Measurements from ENCODE around the gene ERMAP. TPM values are rescaled to one million over a fixed set of nuclear protein-coding genes. Genes with fewer than 3 reads are reported as not detected.

Gene ERMAP
- total and polyA plus RNA-seq, 9 of the 15 experiments (the other 6 are each of a cell fraction or from before 2014, with no cell fraction given) = 8.0 to 31.4 (median 22.5) TPM

- TF ChIP-seq UBTF (IDR thresholded peaks at IDR 0.05; ENCODE audit: borderline replicate concordance in 1 of 2, low read depth in 2 of 2, low read length in 2 of 2) (no peak), SRSF9 (IDR thresholded peaks at IDR 0.05; ENCODE audit: borderline replicate concordance, low read depth, low read length) (no peak), ZNF212 (CRISPR knock-in tag; IDR thresholded peaks at IDR 0.05) (no peak), HDAC3 (IDR thresholded peaks at IDR 0.05; ENCODE audit: borderline replicate concordance, partially characterized antibody) (no peak), SRSF7 (optimal IDR thresholded peaks at IDR 0.05; ENCODE audit: low read depth, low read length) (no peak)
Observed at GRCh38 chr1:42873670-42874069, 56.7 kb downstream of the ERMAP start (continued).

- BruUV-seq (replicated peaks) = no TSS peak
Observed at GRCh38 chr1:42876009-42876408, 59.1 kb downstream of the ERMAP start.

More at GRCh38 chr1:42876009-42876408, 59.1 kb downstream of the ERMAP start:
- no peak overlapping the region for H3K9ac ChIP-seq (ENCODE audit: insufficient read depth in 1 of 2, low read depth in 2 of 2, low read length in 2 of 2)
- peaks cover 0 to 15% of the 10 kb centered on the region in 2 experiments; a peak in 2 of 5 replicates for H3K27me3 ChIP-seq (ENCODE audit: control insufficient read depth in 2 of 2, insufficient read depth in 2 of 2, low read length in 2 of 2)
- no peak overlapping the region for H2AFZ ChIP-seq (ENCODE audit: low read depth, low read length)
- no peaks in the 10 kb centered on the region for H3K9me1 ChIP-seq (ENCODE audit: control insufficient read depth, insufficient read depth, low read length)
- H4K20me1 ChIP-seq (replicated peaks; ENCODE audit: control insufficient read depth, insufficient read depth, low read length) = no peaks in the 10 kb centered on the region
- no peak for TF ChIP-seq ZFX (CRISPR knock-in tag; IDR thresholded peaks at IDR 0.05)
- no peak for TF ChIP-seq HOMEZ (CRISPR knock-in tag; IDR thresholded peaks at IDR 0.05)
- TF ChIP-seq GABPB2 (CRISPR knock-in tag; conservative IDR thresholded peaks at IDR 0.05) = no peak
- TF ChIP-seq GATA2 (CRISPR knock-in tag; IDR thresholded peaks at IDR 0.05) = no peak
- no peak for TF ChIP-seq ZNF146 (CRISPR knock-in tag; IDR thresholded peaks at IDR 0.05; ENCODE audit: unreplicated experiment)
- no peak for TF ChIP-seq RUNX1 (IDR thresholded peaks at IDR 0.05; ENCODE audit: low read depth)
- no peak for TF ChIP-seq CAMTA2 (CRISPR knock-in tag; conservative IDR thresholded peaks at IDR 0.05)
- no peaks in the 10 kb centered on the region for H3K79me2 ChIP-seq (ENCODE audit: control insufficient read depth, insufficient read depth, low read length)
- H3K4me2 ChIP-seq (ENCODE audit: insufficient read depth, low read length) = no peak overlapping the region
- intact Hi-C loops (cut with micrococcal nuclease) = no loop called here
- no peaks in the 10 kb centered on the region for H3K4me1 ChIP-seq (replicated peaks in 1 of 2; ENCODE audit: control insufficient read depth in 2 of 2, insufficient read depth in 2 of 2, low read length in 2 of 2)
- H3K4me3 ChIP-seq = no peak overlapping the region
- no peaks in the 10 kb centered on the region for H3K9me3 ChIP-seq (replicated peaks; ENCODE audit: control insufficient read depth, insufficient read depth, low read depth, low read length)
- no peak overlapping the region for H3K27ac ChIP-seq (ENCODE audit: extremely low read depth, low read depth, low read length)
- no peak for ATAC-seq
- no peak for FAIRE-seq
- POLR2A ChIA-PET = interaction anchor here (1.1 to 1.4 kb wide), 2 partner anchors 29 to 64 kb away, joined by 3 to 6 read pairs; partner anchors contain the start of gene ZNF691
- CTCF ChIA-PET (ENCODE audit: low intra/inter-chr PET ratio) = no interaction called here
- H3K36me3 ChIP-seq (ENCODE audit: control insufficient read depth, insufficient read depth, low read length) = no peaks in the 10 kb centered on the region
- in situ Hi-C loops (cut with MboI) = no loop called here
- DNase-seq (ENCODE audit: extremely low read depth in 1 of 4, low spot score in 3 of 4) = no peak

Data from K562 (cell line).